KMS-11 (cell line): ENCODE measurements around the gene OOSP1.

Source experiments
- H2AFZ ChIP-seq: fragments of 200-600 bp; sonication (generic); 2 replicates; pipeline ENCODE4 v1.6.1; 2016; ENCODE audit warnings: antibody characterized with exemption, mixed run types, low read depth
- H3K27ac ChIP-seq: fragments of 200-600 bp; sonication (generic); 2 replicates; pipeline ENCODE4 v1.6.1; 2016; ENCODE audit warnings: mild to moderate bottlenecking, mixed run types
- H3K27me3 ChIP-seq: fragments of 200-600 bp; sonication (generic); 2 replicates; pipeline ENCODE4 v1.6.1; 2017; ENCODE audit warnings: mild to moderate bottlenecking, low read depth, mixed run types, moderate library complexity; ENCODE audit not compliant: insufficient read depth
- H3K36me3 ChIP-seq: fragments of 200-600 bp; sonication (generic); 2 replicates; pipeline ENCODE4 v1.6.1; 2017; ENCODE audit warnings: mild to moderate bottlenecking, mixed run types; ENCODE audit not compliant: insufficient read depth
- H3K4me1 ChIP-seq: fragments of 200-600 bp; sonication (generic); 2 replicates; pipeline ENCODE4 v1.6.1; 2016; ENCODE audit warnings: mild to moderate bottlenecking, low read depth, mixed run types; ENCODE audit not compliant: poor library complexity, severe bottlenecking
- H3K4me2 ChIP-seq: fragments of 200-600 bp; sonication (generic); 2 replicates; pipeline ENCODE4 v1.7.0; 2016; ENCODE audit warnings: mild to moderate bottlenecking, mixed run types
- H3K4me3 ChIP-seq: fragments of 200-600 bp; sonication (generic); IDR thresholded peaks from 2 replicates; pipeline ENCODE4 v1.6.1; 2017; ENCODE audit warnings: low read depth, low read length, mixed read lengths; ENCODE audit not compliant: insufficient read depth
- H3K79me2 ChIP-seq: fragments of 200-600 bp; sonication (generic); 2 replicates; pipeline ENCODE4 v1.6.1; 2016; ENCODE audit warnings: low read depth, mixed run types; ENCODE audit not compliant: insufficient read depth
- H3K9ac ChIP-seq: fragments of 200-600 bp; sonication (generic); 2 replicates; pipeline ENCODE4 v1.6.1; 2016; ENCODE audit warnings: mild to moderate bottlenecking, mixed run types
- H4K20me1 ChIP-seq: fragments of 200-600 bp; sonication (generic); 2 replicates; pipeline ENCODE4 v1.6.1; 2016; ENCODE audit warnings: mild to moderate bottlenecking, mixed run types; ENCODE audit not compliant: insufficient read depth
- CTCF ChIP-seq: fragments of 200-600 bp; sonication (generic); conservative IDR thresholded peaks from 2 replicates; pipeline ENCODE4 v1.6.1; 2017; ENCODE audit warnings: low read depth, mild to moderate bottlenecking, antibody characterized with exemption, low read length, moderate library complexity, mixed read lengths

Gene OOSP1

GRCh38 chr11:59944720-59945119 lies 6.5 kb downstream of the OOSP1 start:
- Histone ChIP-seq H3K79me2 (no peaks in the 10 kb centered on the region), H4K20me1 (no peaks in the 10 kb centered on the region), H3K9ac (no peak overlapping the region), H3K27ac (no peak overlapping the region), H3K36me3 (no peaks in the 10 kb centered on the region), H3K4me3 (no peak overlapping the region), H3K27me3 (no peaks in the 10 kb centered on the region), H3K4me2 (no peak overlapping the region), H3K4me1 (no peaks in the 10 kb centered on the region), H2AFZ (no peak overlapping the region)
- no peak for TF ChIP-seq CTCF

- no peak for TF ChIP-seq CTCF
- no peak overlapping the region for H3K4me2 ChIP-seq
Observed at GRCh38 chr11:59953463-59954218, 15.4 kb downstream of the OOSP1 start.

GRCh38 chr11:59954219-59954847 lies 16.1 kb downstream of the OOSP1 start:
- Histone ChIP-seq H3K36me3 (no peaks in the 10 kb centered on the region), H3K9ac (no peak overlapping the region), H4K20me1 (no peaks in the 10 kb centered on the region), H3K4me1 (no peaks in the 10 kb centered on the region), H3K27ac (no peak overlapping the region), H3K27me3 (no peaks in the 10 kb centered on the region), H3K4me2 (no peak overlapping the region), H2AFZ (no peak overlapping the region), H3K79me2 (no peaks in the 10 kb centered on the region), H3K4me3 (no peak overlapping the region)
- no peak for TF ChIP-seq CTCF

More at GRCh38 chr11:59953463-59954218, 15.4 kb downstream of the OOSP1 start:
- Histone ChIP-seq H3K79me2 (no peaks in the 10 kb centered on the region), H3K4me1 (no peaks in the 10 kb centered on the region), H3K27me3 (no peaks in the 10 kb centered on the region), H2AFZ (no peak overlapping the region), H3K27ac (no peak overlapping the region), H3K36me3 (no peaks in the 10 kb centered on the region), H4K20me1 (no peaks in the 10 kb centered on the region), H3K9ac (no peak overlapping the region), H3K4me3 (no peak overlapping the region)

GRCh38 chr11:59957094-59957493 lies 18.9 kb downstream of the OOSP1 start:
- no peaks in the 10 kb centered on the region for H3K4me1 ChIP-seq
- H3K9ac ChIP-seq: no peak overlapping the region
- H3K4me2 ChIP-seq: no peak overlapping the region
- no peak overlapping the region for H3K27ac ChIP-seq
- no peaks in the 10 kb centered on the region for H4K20me1 ChIP-seq
- H2AFZ ChIP-seq: no peak overlapping the region
- H3K4me3 ChIP-seq: no peak overlapping the region
- TF ChIP-seq CTCF: no peak
- no peaks in the 10 kb centered on the region for H3K79me2 ChIP-seq
- no peaks in the 10 kb centered on the region for H3K27me3 ChIP-seq
- no peaks in the 10 kb centered on the region for H3K36me3 ChIP-seq
